GM21367 (cell line): ENCODE measurements around the gene DXO.
"Not testable (repeated sequence)": the region's sequence is repeated elsewhere in the genome, so short reads cannot be mapped to it uniquely, and the experiment has no call there.

Experiments used
- ATAC-seq: cut with Tn5 transposase; IDR thresholded peaks from one replicate; pipeline ENCODE4 v1.9.1; 2021; ENCODE audit not compliant: unreplicated experiment

DXO gene

DNA sequence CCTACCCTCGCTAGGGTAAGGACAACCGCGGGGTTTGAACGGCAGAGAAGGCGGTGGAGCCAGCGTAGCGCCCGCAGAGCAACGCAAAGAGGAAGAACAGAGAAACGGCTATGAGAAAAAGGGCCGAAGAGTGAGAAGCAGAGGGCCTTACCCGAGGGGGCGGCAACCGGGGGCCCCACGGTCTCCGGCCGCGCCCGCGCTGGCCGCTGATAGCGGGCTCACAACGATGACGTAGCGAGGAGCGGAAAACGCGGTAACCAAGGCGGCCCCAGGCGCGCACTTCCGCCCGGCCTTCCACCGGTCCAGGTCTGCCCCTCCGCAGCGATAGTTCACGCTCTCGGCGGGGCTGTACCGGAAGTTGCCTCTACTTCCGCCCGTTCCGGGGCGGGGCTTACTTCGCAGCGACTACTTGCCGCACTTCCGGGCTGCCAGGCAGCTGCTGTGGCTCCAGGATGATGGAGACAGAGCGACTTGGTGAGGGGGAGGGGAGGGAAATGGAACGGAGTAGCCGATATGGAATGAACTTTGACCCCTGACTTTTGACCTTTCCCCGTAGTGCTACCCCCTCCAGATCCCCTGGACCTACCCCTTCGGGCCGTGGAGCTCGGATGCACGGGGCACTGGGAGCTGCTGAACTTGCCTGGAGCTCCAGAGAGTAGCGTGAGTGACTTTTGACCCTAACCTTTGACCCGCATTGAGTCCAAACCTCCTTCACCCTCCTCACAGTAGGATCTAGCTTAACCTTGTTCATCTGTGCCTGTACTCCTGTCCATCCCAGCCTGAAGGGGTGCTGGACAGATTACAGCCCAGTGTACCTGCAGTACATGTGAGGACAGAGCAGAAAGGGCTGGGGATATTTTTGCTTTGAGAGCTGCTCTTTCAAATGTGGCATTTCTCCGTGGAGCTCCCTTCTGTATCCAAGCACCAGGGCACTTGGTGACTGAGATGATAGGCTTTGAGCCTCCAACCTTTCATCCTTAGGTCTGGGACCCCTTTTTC, 12.9 kb downstream of the DXO start, which contains the start of the genes NELFE and SKIC2:
Gene NELFE, minus strand, starts transcription at position 231 of the 999 bp plus-strand sequence. CDS start 525 bp downstream, outside the sequence.
Gene SKIC2, plus strand, starts transcription at position 435 of the 999 bp plus-strand sequence. Its CDS starts 18 bp downstream, at position 453.
- peak; percentile 84 for ATAC-seq

DNA sequence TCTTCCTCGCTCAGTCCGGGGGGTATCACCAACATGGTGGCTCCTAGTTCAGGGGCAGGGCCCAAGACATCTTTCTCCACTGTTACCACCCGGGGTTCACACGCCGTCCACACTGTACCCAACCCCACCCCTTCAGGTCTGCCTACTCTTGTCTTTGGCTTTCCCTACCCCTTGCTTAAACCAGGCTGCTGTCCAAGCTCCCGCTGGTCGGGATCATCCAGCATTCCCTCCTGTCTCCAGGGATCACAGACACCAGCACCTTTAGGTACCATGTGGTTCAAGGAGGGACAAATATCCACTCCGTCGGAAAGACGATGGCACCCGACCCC, 13.6 kb downstream of the DXO start:
- no peak for ATAC-seq

DNA sequence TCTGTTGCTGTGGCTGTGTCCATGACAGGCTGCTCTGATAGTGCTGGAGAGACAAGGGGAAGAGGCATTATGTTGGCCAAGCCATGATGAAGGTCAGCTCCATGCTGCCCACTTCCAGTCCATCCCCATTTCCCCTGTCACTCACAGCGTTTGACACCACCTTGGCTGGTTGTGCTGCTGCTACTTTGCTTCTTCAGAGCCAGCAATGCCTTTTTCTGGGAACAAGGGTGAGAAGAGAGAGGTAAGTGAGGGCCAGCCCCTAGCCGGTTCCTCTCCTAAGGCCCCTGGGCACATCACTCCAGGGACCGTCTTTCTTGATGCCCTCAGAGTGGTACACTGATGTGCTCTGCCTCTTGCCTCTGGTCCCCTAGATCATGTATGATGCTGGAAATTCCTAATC, 15.1 kb downstream of the DXO start:
- no peak for ATAC-seq

DNA sequence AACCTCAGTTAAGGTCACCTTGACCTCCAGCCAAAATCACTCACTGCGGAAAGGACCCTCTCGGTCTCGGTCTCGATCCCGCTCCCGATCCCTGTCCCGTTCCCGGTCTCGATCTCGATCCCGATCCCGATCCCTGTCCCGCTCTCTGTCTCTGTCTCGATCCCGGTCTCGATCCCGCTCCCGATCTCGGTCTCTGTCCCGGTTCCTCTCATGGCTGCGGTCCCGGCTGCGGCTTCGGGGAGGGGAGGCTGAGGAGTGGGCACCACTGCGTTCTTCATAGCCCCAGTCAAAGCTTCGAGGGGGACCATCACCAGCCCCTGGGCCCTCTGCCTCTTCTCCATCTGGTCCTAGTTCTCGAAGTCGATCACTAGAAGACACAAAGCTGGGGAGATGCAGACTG, 17.4 kb downstream of the DXO start:
- no peak for ATAC-seq

DNA sequence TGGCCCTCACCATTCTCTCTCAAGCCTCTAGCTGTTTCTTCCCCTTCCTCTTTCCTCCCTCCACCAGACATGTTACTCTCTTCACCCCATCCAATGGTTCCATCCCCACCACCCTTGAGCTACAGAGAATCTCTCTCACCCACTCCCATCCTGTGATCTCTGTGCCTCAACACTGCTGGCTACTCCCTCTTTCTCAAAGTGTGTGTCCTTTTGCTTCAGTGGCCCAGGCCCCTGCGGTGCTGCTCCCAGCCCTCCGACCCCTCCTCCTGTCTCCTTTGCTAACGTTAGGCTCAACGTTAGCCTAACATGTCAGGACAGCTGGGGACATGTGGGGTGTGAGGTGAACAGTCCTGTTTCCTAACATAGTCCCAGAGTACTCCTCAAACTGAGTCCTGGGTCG, 19.0 kb downstream of the DXO start:
- ATAC-seq: no peak

DNA sequence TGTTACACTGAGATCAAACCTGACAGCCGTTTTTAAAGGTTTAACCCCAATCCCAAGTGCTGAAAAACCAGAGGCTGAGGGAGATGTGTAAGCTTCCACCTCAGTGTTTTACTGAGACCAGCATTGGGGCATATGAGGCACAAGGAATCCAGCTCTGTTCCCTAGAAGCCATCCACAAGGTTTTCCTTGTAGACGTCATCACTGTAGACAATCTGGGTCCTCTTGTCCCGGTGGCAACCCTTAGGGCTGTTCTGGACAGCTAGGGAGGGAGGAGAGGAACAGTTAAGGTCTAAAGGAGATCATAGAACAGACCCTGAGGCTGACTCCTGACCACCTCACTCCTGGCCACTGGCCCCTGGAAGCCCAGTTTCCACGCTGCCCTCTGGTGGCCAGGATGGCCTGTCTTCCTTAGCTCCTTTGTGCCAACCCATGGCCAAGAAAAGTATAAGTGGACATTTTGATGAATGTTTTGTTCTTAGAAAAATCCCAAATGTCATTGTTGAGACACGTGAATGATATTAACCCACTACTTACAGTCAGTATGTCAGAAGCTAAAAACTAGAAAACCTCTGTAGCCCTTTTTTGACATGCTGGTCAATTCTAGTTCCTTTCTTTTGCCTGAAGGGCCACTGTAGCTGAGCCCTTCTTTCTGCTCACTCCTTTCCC, 19.7 kb downstream of the DXO start:
- ATAC-seq: no peak

DNA sequence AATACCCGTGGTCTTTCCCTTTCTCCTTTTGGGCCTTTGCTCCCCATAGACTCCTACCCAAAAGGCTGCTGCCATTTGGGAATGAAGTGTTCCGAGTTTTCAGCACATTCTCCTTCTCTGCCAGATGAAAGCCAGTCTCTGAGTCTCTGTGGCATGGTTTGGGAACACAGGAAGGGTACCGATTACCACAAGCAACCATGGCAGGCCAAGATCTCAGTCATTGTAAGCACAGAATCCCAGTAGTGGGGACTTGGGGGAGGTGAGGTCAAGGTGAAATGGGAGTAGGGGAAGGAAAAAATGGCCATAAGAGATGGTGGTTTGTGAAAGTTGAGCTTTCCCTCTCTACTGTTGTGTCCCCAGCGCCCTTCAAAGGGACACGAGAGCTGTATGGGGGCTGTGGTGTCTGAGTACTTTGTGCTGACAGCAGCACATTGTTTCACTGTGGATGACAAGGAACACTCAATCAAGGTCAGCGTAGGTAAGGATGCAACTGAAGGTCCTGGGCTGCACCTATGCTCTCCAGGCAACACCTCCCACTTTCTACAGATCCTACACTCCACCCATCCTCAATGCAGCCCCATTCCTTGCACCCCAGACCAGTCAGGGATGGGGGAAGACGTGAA, 21.9 kb downstream of the DXO start:
- ATAC-seq: no peak

DNA sequence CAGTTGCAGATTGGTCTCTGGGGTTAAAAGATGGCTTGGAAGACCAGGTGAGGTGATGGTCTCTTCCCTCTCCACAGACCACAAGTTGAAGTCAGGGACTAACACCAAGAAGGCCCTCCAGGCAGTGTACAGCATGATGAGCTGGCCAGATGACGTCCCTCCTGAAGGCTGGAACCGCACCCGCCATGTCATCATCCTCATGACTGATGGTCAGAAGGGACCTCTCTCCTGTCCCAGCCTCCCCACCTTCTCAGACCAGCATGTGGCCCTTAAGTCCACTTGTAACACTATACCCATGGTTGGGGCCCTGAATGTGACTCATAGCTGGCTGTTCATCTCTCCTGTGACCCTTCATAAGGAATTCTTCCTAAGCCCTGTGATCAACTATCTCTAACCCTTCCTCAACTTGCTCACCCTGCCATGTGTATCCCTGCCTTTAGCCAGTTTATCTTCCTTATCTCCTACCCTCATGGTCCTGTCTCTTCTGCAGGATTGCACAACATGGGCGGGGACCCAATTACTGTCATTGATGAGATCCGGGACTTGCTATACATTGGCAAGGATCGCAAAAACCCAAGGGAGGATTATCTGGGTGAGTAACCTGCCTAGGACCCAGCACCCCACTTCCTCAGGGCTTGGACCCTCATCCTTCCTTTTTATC, 23.1 kb downstream of the DXO start:
- no peak for ATAC-seq

DNA sequence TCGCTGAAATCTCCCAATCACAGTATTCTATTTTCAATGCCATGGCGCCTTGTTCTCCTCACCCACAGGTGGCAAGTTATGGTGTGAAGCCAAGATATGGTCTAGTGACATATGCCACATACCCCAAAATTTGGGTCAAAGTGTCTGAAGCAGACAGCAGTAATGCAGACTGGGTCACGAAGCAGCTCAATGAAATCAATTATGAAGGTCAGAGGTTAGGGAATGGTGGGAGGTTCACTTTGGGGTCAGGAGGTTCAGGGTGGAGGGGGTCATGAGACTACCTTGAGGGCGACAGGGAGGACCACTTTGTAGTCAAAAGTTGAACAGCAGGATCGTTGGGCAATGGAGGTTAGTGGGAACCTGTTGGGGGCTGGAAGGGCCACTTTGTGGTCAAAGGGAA, 23.6 kb downstream of the DXO start:
- ATAC-seq: no peak

DNA sequence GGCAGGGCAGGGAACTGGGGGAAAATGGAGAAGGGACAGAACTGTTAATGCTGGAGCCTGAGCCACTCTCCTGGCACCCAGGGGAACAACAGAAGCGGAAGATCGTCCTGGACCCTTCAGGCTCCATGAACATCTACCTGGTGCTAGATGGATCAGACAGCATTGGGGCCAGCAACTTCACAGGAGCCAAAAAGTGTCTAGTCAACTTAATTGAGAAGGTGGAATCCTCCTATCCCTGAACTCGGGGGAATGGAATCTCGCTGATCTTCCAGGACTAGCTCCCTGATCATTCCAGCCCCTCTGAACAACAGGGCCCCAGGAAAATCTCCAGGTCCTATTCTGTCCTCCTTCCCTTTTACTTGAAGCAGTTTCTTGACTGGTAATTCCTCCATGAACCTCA, 24.1 kb downstream of the DXO start:
- no peak for ATAC-seq

DNA sequence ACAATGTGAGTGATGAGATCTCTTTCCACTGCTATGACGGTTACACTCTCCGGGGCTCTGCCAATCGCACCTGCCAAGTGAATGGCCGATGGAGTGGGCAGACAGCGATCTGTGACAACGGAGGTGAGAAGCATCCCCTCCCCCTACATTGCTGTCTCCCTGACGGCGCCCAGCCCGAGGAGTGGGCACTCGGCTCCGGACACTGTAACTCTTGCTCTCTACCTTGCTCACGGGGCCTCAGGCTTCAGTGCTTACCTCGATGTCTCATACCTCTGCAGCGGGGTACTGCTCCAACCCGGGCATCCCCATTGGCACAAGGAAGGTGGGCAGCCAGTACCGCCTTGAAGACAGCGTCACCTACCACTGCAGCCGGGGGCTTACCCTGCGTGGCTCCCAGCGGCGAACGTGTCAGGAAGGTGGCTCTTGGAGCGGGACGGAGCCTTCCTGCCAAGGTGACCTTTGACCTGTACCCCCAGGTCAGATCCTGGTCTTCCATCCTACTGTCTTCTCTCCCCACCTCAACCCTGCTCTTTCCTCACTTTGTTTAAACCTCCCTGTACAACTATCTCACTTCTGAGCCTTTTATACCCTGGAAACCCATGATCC, 24.8 kb downstream of the DXO start:
- ATAC-seq: no peak

DNA sequence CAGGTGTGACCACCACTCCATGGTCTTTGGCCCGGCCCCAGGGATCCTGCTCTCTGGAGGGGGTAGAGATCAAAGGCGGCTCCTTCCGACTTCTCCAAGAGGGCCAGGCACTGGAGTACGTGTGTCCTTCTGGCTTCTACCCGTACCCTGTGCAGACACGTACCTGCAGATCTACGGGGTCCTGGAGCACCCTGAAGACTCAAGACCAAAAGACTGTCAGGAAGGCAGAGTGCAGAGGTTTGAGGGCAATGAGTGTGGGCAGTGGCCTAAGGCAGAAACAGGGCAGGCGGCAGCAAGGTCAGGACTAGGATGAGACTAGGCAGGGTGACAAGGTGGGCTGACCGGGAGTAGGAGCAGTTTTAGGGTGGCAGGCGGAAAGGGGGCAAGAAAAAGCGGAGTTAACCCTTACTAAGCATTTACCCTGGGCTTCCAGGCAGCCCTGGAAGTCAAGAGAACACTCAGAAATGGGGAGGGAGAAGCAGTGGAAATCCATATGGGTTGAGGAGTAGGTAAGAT, 25.5 kb downstream of the DXO start:
- ATAC-seq: no peak

DNA sequence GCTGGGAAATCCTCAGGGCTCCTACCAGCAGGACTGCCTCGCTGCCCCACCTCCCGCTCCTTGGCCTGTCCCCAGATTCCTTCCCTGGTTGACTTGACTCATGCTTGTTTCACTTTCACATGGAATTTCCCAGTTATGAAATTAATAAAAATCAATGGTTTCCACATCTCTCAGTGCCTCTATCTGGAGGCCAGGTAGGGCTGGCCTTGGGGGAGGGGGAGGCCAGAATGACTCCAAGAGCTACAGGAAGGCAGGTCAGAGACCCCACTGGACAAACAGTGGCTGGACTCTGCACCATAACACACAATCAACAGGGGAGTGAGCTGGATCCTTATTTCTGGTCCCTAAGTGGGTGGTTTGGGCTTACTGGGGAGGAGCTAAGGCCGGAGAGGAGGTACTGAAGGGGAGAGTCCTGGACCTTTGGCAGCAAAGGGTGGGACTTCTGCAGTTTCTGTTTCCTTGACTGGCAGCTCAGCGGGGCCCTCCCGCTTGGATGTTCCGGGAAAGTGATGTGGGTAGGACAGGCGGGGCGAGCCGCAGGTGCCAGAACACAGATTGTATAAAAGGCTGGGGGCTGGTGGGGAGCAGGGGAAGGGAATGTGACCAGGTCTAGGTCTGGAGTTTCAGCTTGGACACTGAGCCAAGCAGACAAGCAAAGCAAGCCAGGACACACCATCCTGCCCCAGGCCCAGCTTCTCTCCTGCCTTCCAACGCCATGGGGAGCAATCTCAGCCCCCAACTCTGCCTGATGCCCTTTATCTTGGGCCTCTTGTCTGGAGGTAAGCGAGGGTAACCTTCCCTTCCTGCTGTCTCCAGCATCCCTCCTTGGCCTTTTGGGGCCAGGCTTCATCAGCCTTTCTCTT, 26.2 kb downstream of the DXO start, which contains the start of gene CFB:
Gene CFB, plus strand, starts transcription at position 589 of the 863 bp plus-strand sequence. Its CDS starts 127 bp downstream, at position 716.
- no peak for ATAC-seq

DNA sequence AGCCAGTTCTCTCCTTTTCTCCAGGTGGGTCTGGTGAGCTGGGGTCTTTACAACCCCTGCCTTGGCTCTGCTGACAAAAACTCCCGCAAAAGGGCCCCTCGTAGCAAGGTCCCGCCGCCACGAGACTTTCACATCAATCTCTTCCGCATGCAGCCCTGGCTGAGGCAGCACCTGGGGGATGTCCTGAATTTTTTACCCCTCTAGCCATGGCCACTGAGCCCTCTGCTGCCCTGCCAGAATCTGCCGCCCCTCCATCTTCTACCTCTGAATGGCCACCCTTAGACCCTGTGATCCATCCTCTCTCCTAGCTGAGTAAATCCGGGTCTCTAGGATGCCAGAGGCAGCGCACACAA, 26.8 kb downstream of the DXO start:
- no peak for ATAC-seq

DNA sequence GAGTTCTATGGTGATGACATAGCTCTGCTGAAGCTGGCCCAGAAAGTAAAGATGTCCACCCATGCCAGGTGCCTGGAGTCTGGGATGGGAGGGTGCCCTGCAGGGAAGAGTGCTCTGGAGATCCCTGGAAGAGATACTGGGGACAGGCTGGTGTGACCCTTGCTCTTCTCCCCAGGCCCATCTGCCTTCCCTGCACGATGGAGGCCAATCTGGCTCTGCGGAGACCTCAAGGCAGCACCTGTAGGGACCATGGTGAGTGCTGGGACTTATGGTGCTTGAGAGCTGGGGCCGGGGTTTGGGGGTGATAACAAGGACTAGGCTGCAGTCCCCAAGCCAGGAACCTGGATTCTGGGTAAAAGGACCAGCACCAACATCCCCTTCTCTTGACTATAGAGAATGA, 28.2 kb downstream of the DXO start:
- ATAC-seq: no peak

DNA sequence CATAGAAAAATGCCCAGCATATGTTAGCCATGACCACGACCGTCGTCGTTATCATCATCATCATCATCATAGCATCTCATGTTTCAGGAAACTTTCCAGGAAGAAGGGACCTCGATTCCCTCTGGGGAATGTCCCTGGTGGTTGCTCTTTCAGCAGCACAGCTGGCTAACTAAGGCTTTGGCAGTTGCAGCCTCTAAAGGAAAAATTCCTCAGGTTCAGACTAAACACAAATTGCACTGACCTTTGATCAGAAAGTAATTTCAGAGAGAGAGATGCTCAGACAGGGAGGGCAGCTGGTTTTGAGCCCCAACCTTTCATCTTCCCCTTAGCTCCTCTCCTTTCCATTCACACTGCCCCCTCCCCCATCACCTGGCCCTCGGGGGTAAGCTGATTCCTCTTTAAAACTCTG, 31.7 kb downstream of the DXO start:
- ATAC-seq: no peak

DNA sequence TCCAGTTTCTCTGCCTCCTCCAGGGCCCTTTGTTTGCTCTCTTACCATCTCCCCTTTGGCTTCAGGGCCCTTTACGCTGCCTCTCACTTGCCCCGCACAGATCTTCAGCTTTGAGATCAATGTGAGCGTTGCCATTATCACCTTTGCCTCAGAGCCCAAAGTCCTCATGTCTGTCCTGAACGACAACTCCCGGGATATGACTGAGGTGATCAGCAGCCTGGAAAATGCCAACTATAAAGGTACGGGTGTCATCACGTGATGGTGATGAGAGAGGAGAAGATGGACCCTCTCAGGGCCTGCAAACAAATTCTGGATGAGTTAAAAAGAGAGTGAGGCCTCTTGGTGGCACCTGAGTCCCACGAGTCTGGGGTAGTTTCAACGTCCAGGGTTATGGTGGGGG, 36.1 kb downstream of the DXO start:
- ATAC-seq: no peak

DNA sequence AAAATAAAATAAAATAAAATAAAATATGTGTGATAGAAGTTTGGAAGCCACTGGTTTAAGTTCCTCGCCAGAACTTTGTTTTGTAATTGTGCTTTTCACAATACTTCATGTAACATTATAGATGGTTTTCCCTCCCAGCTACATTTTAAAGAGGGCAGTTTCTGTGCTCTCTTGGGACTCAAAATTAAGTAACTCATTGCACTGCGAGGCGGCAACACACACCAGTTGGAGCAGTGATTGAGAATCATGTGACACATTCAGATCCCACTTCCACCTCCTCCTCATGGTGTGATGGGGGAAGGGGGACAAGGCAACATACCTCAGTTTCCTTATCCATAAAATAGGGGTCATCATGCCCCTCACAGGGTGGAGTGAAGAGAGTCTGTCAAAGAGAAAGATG, 36.9 kb downstream of the DXO start:
- ATAC-seq: no peak

DNA sequence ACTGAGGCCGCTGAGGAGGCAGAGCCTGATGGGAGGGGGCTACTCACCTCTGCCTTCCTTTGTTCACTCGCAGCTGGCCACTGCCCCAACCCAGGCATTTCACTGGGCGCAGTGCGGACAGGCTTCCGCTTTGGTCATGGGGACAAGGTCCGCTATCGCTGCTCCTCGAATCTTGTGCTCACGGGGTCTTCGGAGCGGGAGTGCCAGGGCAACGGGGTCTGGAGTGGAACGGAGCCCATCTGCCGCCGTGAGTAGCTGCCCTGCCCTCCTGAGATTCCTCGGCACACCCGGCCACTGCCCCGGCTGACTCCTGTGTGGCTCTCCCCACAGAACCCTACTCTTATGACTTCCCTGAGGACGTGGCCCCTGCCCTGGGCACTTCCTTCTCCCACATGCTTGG, 38.4 kb downstream of the DXO start:
- ATAC-seq: no peak

DNA sequence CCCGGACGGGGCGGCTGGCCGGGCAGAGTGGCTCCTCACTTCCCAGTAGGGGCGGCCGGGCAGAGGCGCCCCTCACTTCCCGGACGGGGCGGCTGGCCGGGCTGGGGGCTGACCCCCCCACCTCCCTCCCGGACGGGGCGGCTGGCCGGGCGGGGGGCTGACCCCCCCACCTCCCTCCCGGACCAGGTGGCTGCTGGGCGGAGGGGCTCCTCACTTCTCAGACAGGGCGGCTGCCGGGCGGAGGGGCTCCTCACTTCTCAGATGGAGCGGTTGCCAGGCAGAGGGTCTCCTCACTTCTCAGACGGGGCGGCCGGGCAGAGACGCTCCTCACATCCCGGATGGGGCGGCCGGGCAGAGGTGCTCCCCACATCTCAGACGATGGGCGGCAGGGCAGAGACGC, 39.8 kb downstream of the DXO start:
- ATAC-seq: not testable (repeated sequence)
